Fibroblast of lung (primary cell): Measurements from ENCODE around the gene DNAAF3. TPM values are rescaled to one million over a fixed set of nuclear protein-coding genes. Genes with fewer than 3 reads are reported as not detected.
A peak's percentile ranks its signal among the peaks of the same experiment; 100 is the strongest.

Experiments
- DNase-seq, 2 donors: peaks; one replicate each; pipeline versions ENCODE4 v3.0.0 to v3.0.0-alpha.2; 2010; ENCODE audit warnings: low read depth in 2 of 2
- H2AFZ ChIP-seq: 2 replicates; pipeline ENCODE4 v1.5.1; 2012; ENCODE audit warnings: low read length, control low read depth, inconsistent platforms
- H3K27ac ChIP-seq: 2 replicates; pipeline ENCODE4 v1.5.1; 2011; ENCODE audit warnings: low read length, control low read depth; ENCODE audit not compliant: insufficient read depth
- H3K27me3 ChIP-seq: 2 replicates; pipeline ENCODE4 v1.5.1; 2011; ENCODE audit warnings: mild to moderate bottlenecking, low read length; ENCODE audit not compliant: control insufficient read depth, insufficient read depth
- H3K36me3 ChIP-seq: 2 replicates; pipeline ENCODE4 v1.5.1; 2011; ENCODE audit warnings: low read length; ENCODE audit not compliant: control insufficient read depth, insufficient read depth
- H3K4me1 ChIP-seq: 2 replicates; pipeline ENCODE4 v1.5.1; 2011; ENCODE audit warnings: low read length; ENCODE audit not compliant: control insufficient read depth, insufficient read depth; ENCODE audit errors: extremely low read depth
- H3K4me2 ChIP-seq: 2 replicates; pipeline ENCODE4 v1.5.1; 2011; ENCODE audit warnings: low read length, control low read depth; ENCODE audit not compliant: insufficient read depth; ENCODE audit errors: extremely low read depth
- H3K4me3 ChIP-seq, 4 experiments: fragments of 200-600 bp in 1 of 4; sonication (generic) in 1 of 4; replicated peaks in 1 of 4; 2 replicates each; pipeline ENCODE4 v1.5.1; 2011 to 2016; ENCODE audit warnings: low read length in 4 of 4, low read depth in 3 of 4, mild to moderate bottlenecking in 3 of 4, control low read depth in 2 of 4, inconsistent platforms in 1 of 4, mixed read lengths in 1 of 4; ENCODE audit not compliant: insufficient read depth in 1 of 4; ENCODE audit errors: control extremely low read depth in 1 of 4
- H3K79me2 ChIP-seq: 2 replicates; pipeline ENCODE4 v1.5.1; 2012; ENCODE audit warnings: mild to moderate bottlenecking, low read length, inconsistent platforms; ENCODE audit not compliant: control insufficient read depth, insufficient read depth
- H3K9ac ChIP-seq: 2 replicates; pipeline ENCODE4 v1.5.1; 2011; ENCODE audit warnings: mild to moderate bottlenecking, low read length, control low read depth; ENCODE audit not compliant: insufficient read depth
- H3K9me3 ChIP-seq: 2 replicates; pipeline ENCODE4 v1.5.1; 2012; ENCODE audit warnings: low read depth, low read length; ENCODE audit not compliant: control insufficient read depth, insufficient read depth
- H4K20me1 ChIP-seq: 2 replicates; pipeline ENCODE4 v1.5.1; 2011; ENCODE audit warnings: low read length; ENCODE audit not compliant: control insufficient read depth, insufficient read depth; ENCODE audit errors: extremely low read depth
- CTCF ChIP-seq, 2 donors: IDR thresholded peaks in 1 of 2; conservative IDR thresholded peaks in 1 of 2; 1 replicate in 1 of 2; 2 replicates in 1 of 2; pipeline ENCODE4 v1.5.1; 2011 to 2012; ENCODE audit warnings: low read length in 2 of 2, control low read depth in 1 of 2, inconsistent platforms in 1 of 2, low read depth in 1 of 2, mild to moderate bottlenecking in 1 of 2
- EZH2 ChIP-seq: IDR thresholded peaks from 2 replicates; pipeline ENCODE4 v1.5.1; 2012; ENCODE audit warnings: low read length, control low read depth, mild to moderate bottlenecking; ENCODE audit errors: missing control alignments
- polyA plus RNA-seq, 2 donors: library from polyadenylated mRNA; depleted of rRNA in 1 of 2; stranded (reverse) in 1 of 2; unstranded in 1 of 2; fragments of >200 nt; gene quantifications; 2 replicates each; pipeline ENCODE4 v1.2.1, GENCODE V29; 2011 to 2012; ENCODE audit warnings: missing spikeins in 1 of 2
- total RNA-seq: library from RNA; depleted of rRNA; stranded (reverse); fragments of >200 nt; gene quantifications from 2 replicates; pipeline ENCODE4 v1.2.1, GENCODE V29; 2014

The DNAAF3 gene
- total and polyA plus RNA-seq, 2 donors (not counting 1 experiment from before 2014, with no cell fraction given): 0.17 to 0.18 TPM

- DNase-seq: no peak
- Histone ChIP-seq H3K9me3 (no peaks in the 10 kb centered on the region), H4K20me1 (no peaks in the 10 kb centered on the region), H3K27me3 (no peaks in the 10 kb centered on the region), H3K4me1 (peaks cover 17% of the 10 kb centered on the region), H3K9ac (no peak overlapping the region), H3K27ac (peak overlapping the region; percentile 85), H3K4me3 (no peak overlapping the region), H3K4me2 (no peak overlapping the region), H3K79me2 (peaks cover 67% of the 10 kb centered on the region), H2AFZ (no peak overlapping the region), H3K36me3 (peaks cover 13% of the 10 kb centered on the region)
- TF ChIP-seq CTCF (conservative IDR thresholded peaks at IDR 0.05 in 1 of 2, IDR thresholded peaks at IDR 0.05 in 1 of 2; ENCODE audit: low read depth in 1 of 2, low read length in 2 of 2) (no peak), EZH2 (no peak)
Observed at GRCh38 chr19:55112246-55112776, 54.1 kb downstream of the DNAAF3 start.

GRCh38 chr19:55111238-55111831 is 55.1 kb downstream of the DNAAF3 start:
- H3K27ac ChIP-seq: no peak overlapping the region
- no peaks in the 10 kb centered on the region for H3K9me3 ChIP-seq
- no peak for DNase-seq
- TF ChIP-seq CTCF (conservative IDR thresholded peaks at IDR 0.05 in 1 of 2, IDR thresholded peaks at IDR 0.05 in 1 of 2; ENCODE audit: low read depth in 1 of 2, low read length in 2 of 2) (no peak), EZH2 (no peak)
- peaks cover 17% of the 10 kb centered on the region for H3K4me1 ChIP-seq
- no peak overlapping the region for H3K4me3 ChIP-seq
- no peak overlapping the region for H3K4me2 ChIP-seq
- H3K36me3 ChIP-seq: peaks cover 13% of the 10 kb centered on the region
- H3K27me3 ChIP-seq: no peaks in the 10 kb centered on the region
- H3K79me2 ChIP-seq: peaks cover 62% of the 10 kb centered on the region
- H3K9ac ChIP-seq: no peak overlapping the region
- H4K20me1 ChIP-seq: no peaks in the 10 kb centered on the region
- H2AFZ ChIP-seq: no peak overlapping the region

- peaks cover 9% of the 10 kb centered on the region for H3K4me1 ChIP-seq
- no peaks in the 10 kb centered on the region for H3K27me3 ChIP-seq
- no peaks in the 10 kb centered on the region for H3K9me3 ChIP-seq
- no peaks in the 10 kb centered on the region for H4K20me1 ChIP-seq
- no peak overlapping the region for H2AFZ ChIP-seq
- TF ChIP-seq EZH2 (no peak), CTCF (conservative IDR thresholded peaks at IDR 0.05 in 1 of 2, IDR thresholded peaks at IDR 0.05 in 1 of 2; ENCODE audit: low read depth in 1 of 2, low read length in 2 of 2) (no peak)
- H3K79me2 ChIP-seq: peaks cover 49% of the 10 kb centered on the region
- H3K27ac ChIP-seq: no peak overlapping the region
- H3K4me2 ChIP-seq: no peak overlapping the region
- H3K36me3 ChIP-seq: peaks cover 13% of the 10 kb centered on the region
- H3K9ac ChIP-seq: no peak overlapping the region
- H3K4me3 ChIP-seq: no peak overlapping the region
- no peak for DNase-seq
Observed at GRCh38 chr19:55109527-55110291, 56.7 kb downstream of the DNAAF3 start.
